Stimulated activated CD4-positive, alpha-beta T cell treated with anti-CD3 and anti-CD28 coated beads, Interleukin-1b, Interleukin-23, amount 100 ng/mL, for 48 hours (primary cell): ENCODE measurements around the gene PIK3R5.
"Not testable (repeated sequence)": the region's sequence is repeated elsewhere in the genome, so short reads cannot be mapped to it uniquely, and the experiment has no call there.

Source experiments
- DNase-seq: peaks from one replicate; pipeline ENCODE4 v3.0.0-alpha.2; 2020

The PIK3R5 gene

GRCh38 chr17:8873801-8874715 lies 91.4 kb downstream of the PIK3R5 start:
- no peak for DNase-seq

- no peak for DNase-seq
Observed at GRCh38 chr17:8872705-8873435, 92.6 kb downstream of the PIK3R5 start.

GRCh38 chr17:8872036-8872704 lies 93.3 kb downstream of the PIK3R5 start:
- DNase-seq: no peak

GRCh38 chr17:8871081-8871581 lies 94.4 kb downstream of the PIK3R5 start:
- DNase-seq: no peak

- no peak for DNase-seq
Observed at GRCh38 chr17:8870406-8871040, 95.0 kb downstream of the PIK3R5 start.

GRCh38 chr17:8869114-8869815 lies 96.2 kb downstream of the PIK3R5 start:
- no peak for DNase-seq

GRCh38 chr17:8868529-8868951 lies 97.0 kb downstream of the PIK3R5 start:
- DNase-seq: no peak

GRCh38 chr17:8868092-8868491 lies 97.4 kb downstream of the PIK3R5 start:
- DNase-seq: no peak

- DNase-seq: no peak
Observed at GRCh38 chr17:8867361-8867981, 98.0 kb downstream of the PIK3R5 start, which contains the start of gene PIK3R6. Gene PIK3R6 (minus strand): TSS chr17:8867674. CDS start chr17:8849794, 17,880 bp downstream.

- DNase-seq: no peak
Observed at GRCh38 chr17:8865811-8866210, 99.7 kb downstream of the PIK3R5 start.

- DNase-seq: no peak
Observed at GRCh38 chr17:8865385-8865784, 100.1 kb downstream of the PIK3R5 start.

GRCh38 chr17:8862213-8863056 lies 103.1 kb downstream of the PIK3R5 start:
- DNase-seq: no peak

GRCh38 chr17:8861495-8862181 lies 103.9 kb downstream of the PIK3R5 start:
- no peak for DNase-seq

GRCh38 chr17:8859804-8860430 lies 105.6 kb downstream of the PIK3R5 start:
- no peak for DNase-seq

GRCh38 chr17:8859027-8859803 lies 106.3 kb downstream of the PIK3R5 start:
- peak; percentile 36 for DNase-seq

- peak; percentile 61 for DNase-seq
Observed at GRCh38 chr17:8857919-8858318, 107.6 kb downstream of the PIK3R5 start.

- no peak for DNase-seq
Observed at GRCh38 chr17:8856869-8857575, 108.5 kb downstream of the PIK3R5 start.

- not testable (repeated sequence) for DNase-seq
Observed at GRCh38 chr17:8856205-8856603, 109.3 kb downstream of the PIK3R5 start.
